ENCODE data around the gene GRM8. TPM values are rescaled to one million over a fixed set of nuclear protein-coding genes. Genes with fewer than 3 reads are reported as not detected.

GRM8 gene
- total and polyA plus RNA-seq, 9 of the 15 experiments (the other 6 are each of a cell fraction or from before 2014, with no cell fraction given) = 0.13 TPM; not detected in 7

DNA sequence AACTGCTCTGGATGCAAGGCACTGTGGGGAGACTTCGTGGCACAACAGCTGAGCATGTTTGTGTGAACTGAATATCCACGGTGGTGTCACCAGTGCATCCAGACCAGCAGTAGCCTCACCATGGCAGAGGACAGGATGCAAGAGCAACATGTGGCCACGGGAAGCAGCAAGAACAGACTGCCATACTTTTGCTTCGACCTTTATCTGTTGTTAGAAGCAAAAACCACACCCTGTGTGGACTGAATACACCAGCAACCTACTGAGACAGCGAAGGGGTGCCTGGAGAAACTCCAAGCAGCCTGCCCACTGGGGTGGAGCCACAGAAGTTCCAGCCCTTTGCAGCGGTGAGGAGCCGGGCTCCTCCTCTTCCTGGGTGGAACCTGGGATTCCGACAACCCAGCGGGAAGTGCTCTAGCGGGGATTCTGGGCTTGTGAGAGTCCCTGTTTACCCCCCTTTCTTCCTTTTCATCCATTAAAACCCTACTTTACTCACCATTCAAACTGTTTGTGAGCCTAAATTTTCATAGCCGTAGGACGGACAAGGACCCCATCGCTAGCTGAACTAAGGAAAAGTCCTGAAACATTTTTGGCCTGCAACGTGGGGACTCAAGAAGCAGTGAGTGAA, 584.9 kb downstream of the GRM8 start (continued):
- no peak for TF ChIP-seq CHD4 (IDR thresholded peaks at IDR 0.05; ENCODE audit: insufficient read depth, insufficient replicate concordance, low read depth, low read length, poor library complexity, severe bottlenecking)
- no peak for TF ChIP-seq ELK3 (CRISPR knock-in tag; IDR thresholded peaks at IDR 0.05)
- TF ChIP-seq HINFP (tag; conservative IDR thresholded peaks at IDR 0.05; ENCODE audit: low read depth) = no peak
- TF ChIP-seq, protein P1, sequence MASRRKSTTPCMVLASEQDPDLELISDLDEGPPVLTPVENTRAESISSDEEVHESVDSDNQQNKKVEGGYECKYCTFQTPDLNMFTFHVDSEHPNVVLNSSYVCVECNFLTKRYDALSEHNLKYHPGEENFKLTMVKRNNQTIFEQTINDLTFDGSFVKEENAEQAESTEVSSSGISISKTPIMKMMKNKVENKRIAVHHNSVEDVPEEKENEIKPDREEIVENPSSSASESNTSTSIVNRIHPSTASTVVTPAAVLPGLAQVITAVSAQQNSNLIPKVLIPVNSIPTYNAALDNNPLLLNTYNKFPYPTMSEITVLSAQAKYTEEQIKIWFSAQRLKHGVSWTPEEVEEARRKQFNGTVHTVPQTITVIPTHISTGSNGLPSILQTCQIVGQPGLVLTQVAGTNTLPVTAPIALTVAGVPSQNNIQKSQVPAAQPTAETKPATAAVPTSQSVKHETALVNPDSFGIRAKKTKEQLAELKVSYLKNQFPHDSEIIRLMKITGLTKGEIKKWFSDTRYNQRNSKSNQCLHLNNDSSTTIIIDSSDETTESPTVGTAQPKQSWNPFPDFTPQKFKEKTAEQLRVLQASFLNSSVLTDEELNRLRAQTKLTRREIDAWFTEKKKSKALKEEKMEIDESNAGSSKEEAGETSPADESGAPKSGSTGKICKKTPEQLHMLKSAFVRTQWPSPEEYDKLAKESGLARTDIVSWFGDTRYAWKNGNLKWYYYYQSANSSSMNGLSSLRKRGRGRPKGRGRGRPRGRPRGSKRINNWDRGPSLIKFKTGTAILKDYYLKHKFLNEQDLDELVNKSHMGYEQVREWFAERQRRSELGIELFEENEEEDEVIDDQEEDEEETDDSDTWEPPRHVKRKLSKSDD (conservative IDR thresholded peaks at IDR 0.05; ENCODE audit: low read length) = no peak
- no peak for TF ChIP-seq ZNF589 (CRISPR knock-in tag; IDR thresholded peaks at IDR 0.05; ENCODE audit: low read depth)
- no peak for TF ChIP-seq SMARCB1 (IDR thresholded peaks at IDR 0.05; ENCODE audit: insufficient read length, low read depth)
- TF ChIP-seq, protein P2, sequence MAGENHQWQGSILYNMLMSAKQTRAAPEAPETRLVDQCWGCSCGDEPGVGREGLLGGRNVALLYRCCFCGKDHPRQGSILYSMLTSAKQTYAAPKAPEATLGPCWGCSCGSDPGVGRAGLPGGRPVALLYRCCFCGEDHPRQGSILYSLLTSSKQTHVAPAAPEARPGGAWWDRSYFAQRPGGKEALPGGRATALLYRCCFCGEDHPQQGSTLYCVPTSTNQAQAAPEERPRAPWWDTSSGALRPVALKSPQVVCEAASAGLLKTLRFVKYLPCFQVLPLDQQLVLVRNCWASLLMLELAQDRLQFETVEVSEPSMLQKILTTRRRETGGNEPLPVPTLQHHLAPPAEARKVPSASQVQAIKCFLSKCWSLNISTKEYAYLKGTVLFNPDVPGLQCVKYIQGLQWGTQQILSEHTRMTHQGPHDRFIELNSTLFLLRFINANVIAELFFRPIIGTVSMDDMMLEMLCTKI (IDR thresholded peaks at IDR 0.05; ENCODE audit: partially characterized antibody) = no peak
- TF ChIP-seq CBX1 (IDR thresholded peaks at IDR 0.05; ENCODE audit: low read depth) = no peak; the same call in 1 of the 2 replicates
- TF ChIP-seq ZBTB11 (CRISPR knock-in tag; IDR thresholded peaks at IDR 0.05) = peak in 1 of 3 experiments; percentile 61; a peak in 1 of 6 replicates
- TF ChIP-seq KDM1A (IDR thresholded peaks at IDR 0.05) = no peak
- TF ChIP-seq MITF (IDR thresholded peaks at IDR 0.05) = no peak
- no peak for TF ChIP-seq ZNF253 (CRISPR knock-in tag; conservative IDR thresholded peaks at IDR 0.05)
- peak; percentile 88 for TF ChIP-seq POLR2B (IDR thresholded peaks at IDR 0.05; ENCODE audit: low read depth, partially characterized antibody)
- TF ChIP-seq PYGO2 (tag; IDR thresholded peaks at IDR 0.05) = no peak

All from K562 (cell line).